ENCODE measurements around the gene SLC4A7. TPM values are rescaled to one million over a fixed set of nuclear protein-coding genes. Genes with fewer than 3 reads are reported as not detected.
"Not testable (repeated sequence)": the region's sequence is repeated elsewhere in the genome, so short reads cannot be mapped to it uniquely, and the experiment has no call there.

SLC4A7 gene
- total and polyA plus RNA-seq, 4 experiments from 2014 or later = 12.7 to 103 (median 60.9) TPM

DNA sequence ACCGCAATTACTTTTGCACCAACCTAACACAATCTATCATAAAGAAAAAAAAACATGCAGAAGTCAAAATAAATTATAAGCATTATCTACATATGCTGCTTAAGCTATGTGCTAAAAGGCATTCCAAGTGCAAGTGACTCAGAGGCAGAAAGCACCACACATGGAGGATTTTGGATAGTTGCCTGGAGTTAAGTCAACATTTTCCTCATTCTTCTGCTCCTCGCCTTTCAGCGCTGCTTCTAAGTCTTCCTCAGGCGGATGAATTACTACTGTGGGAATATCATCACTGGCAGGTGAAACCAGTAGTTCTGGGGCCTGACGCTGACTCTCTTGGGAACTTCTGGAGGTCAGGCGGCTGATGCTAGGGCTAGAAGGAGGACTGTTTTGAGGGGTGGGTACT is 53.1 kb downstream of the SLC4A7 start:
- H3K9me3 ChIP-seq (ENCODE audit: control insufficient read depth in 1 of 2, low read length in 2 of 2) = no peaks in the 10 kb centered on the region
- H3K27ac Mint-ChIP-seq = no peak overlapping the region
- H3K27me3 ChIP-seq (ENCODE audit: insufficient read depth, low read length) = no peaks in the 10 kb centered on the region
- peaks cover 53 to 56% of the 10 kb centered on the region in 2 donors for H3K36me3 Mint-ChIP-seq
- DNase-seq = no peak
- CTCF ChIA-PET (ENCODE audit: partially characterized antibody) = interaction anchor here (0.7 to 0.9 kb wide), 2 partner anchors 16 to 37 kb away, joined by 3 to 4 read pairs; no protein-coding TSS in a partner anchor
- H3K4me3 ChIP-seq (ENCODE audit: low read length in 2 of 2) = no peak overlapping the region
- no peak overlapping the region for H3K27ac ChIP-seq (ENCODE audit: low read depth, low read length)
- H3K9me3 Mint-ChIP-seq = peaks cover 0 to 2% (median 0%) of the 10 kb centered on the region in 8 donors
- POLR2A ChIA-PET (ENCODE audit: partially characterized antibody) = no interaction called here
- H3K36me3 ChIP-seq (ENCODE audit: insufficient read depth, low read length) = peaks cover 35% of the 10 kb centered on the region
- H3K27me3 Mint-ChIP-seq = no peaks in the 10 kb centered on the region
- H3K4me1 Mint-ChIP-seq = peaks cover 3 to 13% (median 4%) of the 10 kb centered on the region in 4 donors
- H3K4me3 Mint-ChIP-seq = no peak overlapping the region
- H3K4me1 ChIP-seq (ENCODE audit: insufficient read depth, low read length) = no peaks in the 10 kb centered on the region
- intact Hi-C loops (cut with micrococcal nuclease) = no loop called here

DNA sequence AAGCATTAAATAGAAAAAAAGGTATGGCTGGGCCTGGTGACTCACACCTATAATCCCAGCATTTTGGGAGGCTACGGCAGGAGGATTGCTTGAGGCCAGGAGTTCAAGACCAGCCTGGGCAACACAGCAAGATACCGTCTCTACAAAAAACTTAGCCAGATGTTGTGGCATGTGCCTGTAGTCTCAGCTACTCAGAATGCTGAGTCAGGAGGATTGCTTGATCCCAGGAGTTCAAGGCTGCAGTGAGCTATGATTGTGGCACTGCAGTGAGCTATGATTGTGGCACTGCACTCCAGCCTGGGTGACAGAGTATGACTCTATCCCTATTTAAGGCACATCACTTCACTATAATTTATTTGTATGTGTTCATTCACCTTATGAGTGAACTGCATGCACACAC is 54.3 kb downstream of the SLC4A7 start:
- Histone ChIP-seq H3K36me3 (ENCODE audit: insufficient read depth, low read length) (peaks cover 25% of the 10 kb centered on the region), H3K27ac (ENCODE audit: low read depth, low read length) (no peak overlapping the region), H3K4me3 (ENCODE audit: low read length in 2 of 2) (no peak overlapping the region), H3K9me3 (ENCODE audit: control insufficient read depth in 1 of 2, low read length in 2 of 2) (no peaks in the 10 kb centered on the region), H3K4me1 (ENCODE audit: insufficient read depth, low read length) (no peaks in the 10 kb centered on the region), H3K27me3 (ENCODE audit: insufficient read depth, low read length) (no peaks in the 10 kb centered on the region)
- DNase-seq = no peak
- no peak overlapping the region for H3K4me3 Mint-ChIP-seq
- H3K4me1 Mint-ChIP-seq = peaks cover 3 to 8% (median 4%) of the 10 kb centered on the region in 4 donors
- H3K9me3 Mint-ChIP-seq = peaks cover 0 to 2% (median 0%) of the 10 kb centered on the region in 8 donors
- H3K27me3 Mint-ChIP-seq = no peaks in the 10 kb centered on the region
- intact Hi-C loops (cut with micrococcal nuclease) = loop anchor here (5.0 kb wide), 2 partner anchors 38 to 52 kb away; partner anchors contain the start of gene SLC4A7
- ChIA-PET POLR2A (ENCODE audit: partially characterized antibody) (no interaction called here), CTCF (ENCODE audit: partially characterized antibody) (interaction anchor here (0.7 kb wide), 1 partner anchor 249 kb away, joined by 3 read pairs; no protein-coding TSS in a partner anchor)
- peaks cover 41 to 50% of the 10 kb centered on the region in 2 donors for H3K36me3 Mint-ChIP-seq
- no peak overlapping the region for H3K27ac Mint-ChIP-seq

DNA sequence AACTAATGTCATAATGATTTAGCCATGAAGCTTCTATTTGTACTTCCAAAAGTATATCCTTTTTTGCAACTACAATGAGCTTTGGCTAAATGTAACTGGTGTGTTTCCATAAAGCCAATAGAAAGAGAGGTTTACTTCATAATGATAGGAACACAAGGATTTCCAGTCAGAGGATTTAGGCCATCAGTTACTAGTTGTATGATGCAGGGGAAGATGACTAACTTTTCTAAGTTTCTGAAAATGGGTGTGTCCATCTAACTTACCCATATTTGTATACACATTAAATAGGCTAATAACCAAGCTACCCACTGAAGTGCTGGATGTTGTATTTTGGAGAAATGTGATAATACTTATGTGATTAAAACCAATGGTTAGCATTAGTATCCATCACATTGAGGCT is 55.7 kb downstream of the SLC4A7 start:
- DNase-seq = no peak
- Mint-ChIP-seq H3K36me3 (peaks cover 44 to 45% of the 10 kb centered on the region in 2 donors), H3K9me3 (peaks cover 0 to 2% (median 0%) of the 10 kb centered on the region in 8 donors), H3K27me3 (no peaks in the 10 kb centered on the region), H3K4me3 (no peak overlapping the region), H3K4me1 (peaks cover 2 to 7% (median 4%) of the 10 kb centered on the region in 4 donors), H3K27ac (no peak overlapping the region)
- CTCF ChIA-PET (ENCODE audit: partially characterized antibody) = interaction anchor here (0.6 to 3.3 kb wide), 4 partner anchors 10 to 233 kb away, joined by 3 to 11 read pairs (median 3); no protein-coding TSS in a partner anchor
- peaks cover 20% of the 10 kb centered on the region for H3K36me3 ChIP-seq (ENCODE audit: insufficient read depth, low read length)
- POLR2A ChIA-PET (ENCODE audit: partially characterized antibody) = no interaction called here
- H3K9me3 ChIP-seq (ENCODE audit: control insufficient read depth in 1 of 2, low read length in 2 of 2) = no peaks in the 10 kb centered on the region
- H3K4me1 ChIP-seq (ENCODE audit: insufficient read depth, low read length) = no peaks in the 10 kb centered on the region
- intact Hi-C loops (cut with micrococcal nuclease) = loop anchor here (5.0 kb wide), 2 partner anchors 36 to 54 kb away; partner anchors contain the start of gene SLC4A7
- H3K4me3 ChIP-seq (ENCODE audit: low read length in 2 of 2) = no peak overlapping the region
- H3K27me3 ChIP-seq (ENCODE audit: insufficient read depth, low read length) = no peaks in the 10 kb centered on the region
- no peak overlapping the region for H3K27ac ChIP-seq (ENCODE audit: low read depth, low read length)

DNA sequence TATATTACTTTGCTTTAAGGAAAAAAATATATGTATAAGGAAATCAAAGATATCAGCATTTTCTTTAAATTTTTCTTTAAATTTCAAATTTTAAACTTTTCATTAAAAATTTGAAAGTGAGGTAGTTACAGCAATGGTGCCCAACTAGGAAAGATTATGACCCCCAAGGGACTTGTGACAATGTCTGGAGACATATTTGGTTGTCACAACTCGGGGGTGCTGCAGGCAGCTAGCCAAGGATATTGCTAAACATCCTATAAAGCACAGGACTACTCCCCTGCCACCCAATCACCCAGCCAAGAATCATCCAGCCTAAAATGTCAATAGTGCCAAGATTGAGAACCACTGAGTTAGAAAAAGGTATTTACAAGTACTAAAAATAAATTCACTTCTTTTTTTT is 57.3 kb downstream of the SLC4A7 start:
- Histone ChIP-seq H3K27me3 (ENCODE audit: insufficient read depth, low read length) (no peaks in the 10 kb centered on the region), H3K4me1 (ENCODE audit: insufficient read depth, low read length) (no peaks in the 10 kb centered on the region), H3K9me3 (ENCODE audit: control insufficient read depth in 1 of 2, low read length in 2 of 2) (no peaks in the 10 kb centered on the region), H3K36me3 (ENCODE audit: insufficient read depth, low read length) (peaks cover 7% of the 10 kb centered on the region), H3K4me3 (ENCODE audit: low read length in 2 of 2) (no peak overlapping the region), H3K27ac (ENCODE audit: low read depth, low read length) (no peak overlapping the region)
- Mint-ChIP-seq H3K9me3 (peaks cover 0 to 2% (median 0%) of the 10 kb centered on the region in 8 donors), H3K27me3 (no peaks in the 10 kb centered on the region), H3K27ac (no peak overlapping the region), H3K36me3 (peaks cover 35 to 40% of the 10 kb centered on the region in 2 donors), H3K4me3 (no peak overlapping the region), H3K4me1 (peaks cover 0 to 7% (median 3%) of the 10 kb centered on the region in 4 donors)
- POLR2A ChIA-PET (ENCODE audit: partially characterized antibody) = no interaction called here
- intact Hi-C loops (cut with micrococcal nuclease) = loop anchor here (5.0 kb wide), 2 partner anchors 35 to 55 kb away; partner anchors contain the start of gene SLC4A7
- CTCF ChIA-PET (ENCODE audit: partially characterized antibody) = interaction anchor here (3.3 kb wide), 1 partner anchor 40 kb away, joined by 11 read pairs; no protein-coding TSS in a partner anchor
- DNase-seq = no peak

DNA sequence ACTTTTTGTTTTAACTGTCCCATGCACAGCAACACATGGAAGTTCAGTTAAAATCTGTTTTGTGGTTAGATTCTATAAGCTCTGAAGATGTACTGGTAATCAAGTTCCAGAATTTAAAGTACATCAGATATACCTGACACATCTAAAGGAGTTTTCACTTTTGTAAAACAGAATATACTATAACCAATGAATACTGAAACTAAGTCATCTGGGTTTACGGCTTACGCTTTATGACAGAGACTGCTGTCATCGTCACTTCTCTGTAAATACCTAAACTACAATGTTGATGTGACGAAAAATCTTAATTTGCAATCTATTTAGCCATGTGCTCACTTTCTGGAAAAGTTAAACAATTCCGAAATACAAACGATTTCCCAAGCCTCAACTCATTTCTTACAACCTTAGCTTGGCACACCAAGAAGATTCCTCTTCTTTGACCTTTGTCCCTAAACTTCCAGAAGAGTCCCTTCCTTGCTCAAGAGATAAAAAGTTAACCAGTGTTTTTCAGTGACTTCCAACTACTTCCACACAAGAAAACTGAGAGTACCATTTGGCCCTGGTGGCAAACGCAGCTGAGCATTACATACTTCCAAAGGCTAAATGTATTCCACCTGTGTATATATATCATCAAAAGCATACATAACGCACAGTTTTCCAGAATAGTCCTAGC is 58.2 kb downstream of the SLC4A7 start:
- no peak overlapping the region for H3K27ac ChIP-seq (ENCODE audit: low read depth, low read length)
- H3K36me3 ChIP-seq (ENCODE audit: insufficient read depth, low read length) = peaks cover 2% of the 10 kb centered on the region
- H3K27me3 ChIP-seq (ENCODE audit: insufficient read depth, low read length) = no peaks in the 10 kb centered on the region
- peaks cover 29 to 37% of the 10 kb centered on the region in 2 donors for H3K36me3 Mint-ChIP-seq
- ChIA-PET CTCF (ENCODE audit: partially characterized antibody) (interaction anchor here (3.3 kb wide), 1 partner anchor 41 kb away, joined by 11 read pairs; no protein-coding TSS in a partner anchor), POLR2A (ENCODE audit: partially characterized antibody) (no interaction called here)
- no peak for DNase-seq
- peaks cover 0 to 7% (median 3%) of the 10 kb centered on the region in 4 donors for H3K4me1 Mint-ChIP-seq
- peak overlapping the region in 2 of 7 donors; percentile 3 to 28 for H3K27ac Mint-ChIP-seq
- H3K9me3 ChIP-seq (ENCODE audit: control insufficient read depth in 1 of 2, low read length in 2 of 2) = no peaks in the 10 kb centered on the region
- no peaks in the 10 kb centered on the region for H3K4me1 ChIP-seq (ENCODE audit: insufficient read depth, low read length)
- intact Hi-C loops (cut with micrococcal nuclease) = loop anchor here (5.0 kb wide), 2 partner anchors 34 to 56 kb away; partner anchors contain the start of gene SLC4A7
- H3K4me3 Mint-ChIP-seq = no peak overlapping the region
- no peaks in the 10 kb centered on the region for H3K9me3 Mint-ChIP-seq
- no peak overlapping the region for H3K4me3 ChIP-seq (ENCODE audit: low read length in 2 of 2)
- no peaks in the 10 kb centered on the region for H3K27me3 Mint-ChIP-seq

DNA sequence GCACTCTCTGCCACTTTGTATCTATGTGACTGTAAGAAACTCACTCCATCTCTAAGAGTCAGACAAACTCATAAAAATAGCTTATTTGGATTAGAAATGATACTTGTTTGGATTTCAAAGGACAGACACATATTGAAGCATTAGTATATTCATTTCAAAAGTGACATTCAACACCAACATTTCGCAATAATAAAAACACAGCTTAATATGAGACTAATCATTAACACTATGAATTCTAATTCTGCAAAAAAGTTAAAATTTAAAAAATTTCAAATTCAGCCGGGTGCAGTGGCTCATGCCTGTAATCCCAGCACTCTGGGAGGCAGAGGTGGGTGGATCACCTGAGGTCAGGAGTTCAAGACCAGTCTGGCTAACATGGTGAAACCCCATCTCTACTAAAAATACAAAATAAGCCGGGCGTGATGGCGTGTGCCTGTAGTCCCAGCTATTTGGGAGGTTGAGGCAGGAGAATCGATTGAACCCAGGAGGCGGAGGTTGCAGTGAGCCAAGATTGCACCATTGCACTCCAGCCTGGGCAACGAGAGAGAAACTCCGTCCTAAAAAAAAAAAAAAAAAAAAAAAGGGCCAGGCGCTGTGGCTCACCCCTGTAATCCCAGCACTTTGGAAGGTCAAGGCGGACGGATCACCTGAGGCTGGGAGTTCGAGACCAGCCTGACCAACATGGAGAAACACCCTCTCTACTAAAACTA is 59.2 kb downstream of the SLC4A7 start:
- H3K4me1 ChIP-seq (ENCODE audit: insufficient read depth, low read length); H3K9me3 Mint-ChIP-seq; H3K27me3 ChIP-seq (ENCODE audit: insufficient read depth, low read length); H3K36me3 ChIP-seq (ENCODE audit: insufficient read depth, low read length); H3K4me3 Mint-ChIP-seq; H3K9me3 ChIP-seq (ENCODE audit: control insufficient read depth in 1 of 2, low read length in 2 of 2); H3K4me1 Mint-ChIP-seq; DNase-seq; H3K27me3 Mint-ChIP-seq; H3K27ac Mint-ChIP-seq; CTCF ChIA-PET (ENCODE audit: partially characterized antibody); H3K4me3 ChIP-seq (ENCODE audit: low read length in 2 of 2); H3K27ac ChIP-seq (ENCODE audit: low read depth, low read length): not testable (repeated sequence)
- peaks cover 32 to 42% of the 10 kb centered on the region in 2 donors for H3K36me3 Mint-ChIP-seq
- POLR2A ChIA-PET (ENCODE audit: partially characterized antibody) = interaction anchor here (0.6 kb wide), 1 partner anchor 131 kb away, joined by 3 read pairs; no protein-coding TSS in a partner anchor
- intact Hi-C loops (cut with micrococcal nuclease) = loop anchor here (5.0 kb wide), 2 partner anchors 33 to 57 kb away; partner anchors contain the start of gene SLC4A7

DNA sequence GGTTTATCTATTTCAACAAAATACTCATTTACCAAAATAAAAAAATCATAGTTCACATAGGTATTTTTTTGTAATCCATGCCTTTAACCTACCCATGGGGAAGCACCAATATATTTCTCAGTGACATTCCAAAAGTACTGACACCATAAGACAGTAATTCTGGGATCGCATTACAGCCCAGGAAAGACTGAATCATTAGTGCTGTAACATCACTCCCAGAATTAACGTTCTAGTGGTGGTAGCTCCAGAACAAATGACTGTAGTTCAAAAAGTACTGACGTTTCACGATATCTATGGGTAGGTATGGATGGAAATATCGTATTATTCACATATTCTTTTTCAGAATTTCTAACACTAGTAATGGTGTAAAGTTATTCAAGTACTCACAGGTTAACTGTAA is 60.7 kb downstream of the SLC4A7 start:
- Mint-ChIP-seq H3K4me3 (no peak overlapping the region), H3K36me3 (peaks cover 39 to 53% of the 10 kb centered on the region in 2 donors), H3K27me3 (no peaks in the 10 kb centered on the region), H3K27ac (peak overlapping the region in 1 of 7 donors; percentile 51), H3K4me1 (peaks cover 0 to 7% (median 3%) of the 10 kb centered on the region in 4 donors), H3K9me3 (no peaks in the 10 kb centered on the region)
- ChIA-PET CTCF (ENCODE audit: partially characterized antibody) (interaction anchor here (1.5 kb wide), 1 partner anchor 258 kb away, joined by 4 read pairs; no protein-coding TSS in a partner anchor), POLR2A (ENCODE audit: partially characterized antibody) (no interaction called here)
- intact Hi-C loops (cut with micrococcal nuclease) = no loop called here
- H3K27ac ChIP-seq (ENCODE audit: low read depth, low read length) = no peak overlapping the region
- H3K9me3 ChIP-seq (ENCODE audit: control insufficient read depth in 1 of 2, low read length in 2 of 2) = no peaks in the 10 kb centered on the region
- DNase-seq = no peak
- no peak overlapping the region for H3K4me3 ChIP-seq (ENCODE audit: low read length in 2 of 2)
- H3K4me1 ChIP-seq (ENCODE audit: insufficient read depth, low read length) = no peaks in the 10 kb centered on the region
- H3K36me3 ChIP-seq (ENCODE audit: insufficient read depth, low read length) = no peaks in the 10 kb centered on the region
- H3K27me3 ChIP-seq (ENCODE audit: insufficient read depth, low read length) = no peaks in the 10 kb centered on the region
